HCT116 (cell line): ENCODE results near the gene MYO1A. TPM values are rescaled to one million over a fixed set of nuclear protein-coding genes. Genes with fewer than 3 reads are reported as not detected.

Experiments
- ATAC-seq: fragments of 200-7000 bp; cut with Tn5 transposase; 2 replicates; pipeline ENCODE4 v1.9.1; 2020; ENCODE audit warnings: mild to moderate bottlenecking, moderate library complexity
- BruUV-seq: library from RNA; stranded (reverse); fragments of 400-500 nt; replicated peaks from 2 replicates; lab custom pipeline; 2021; lab: Mats Ljungman, UMichigan
- CTCF ChIA-PET: fragments of 300-600 bp; sonication (Branson Sonifier 250); formaldehyde crosslinking; loops from one replicate; lab custom pipeline; 2021; ENCODE audit warnings: antibody characterized with exemption; lab: Charles Lee
- POLR2A ChIA-PET: fragments of 300-600, 350-600 bp; sonication (Branson Sonifier 250); formaldehyde crosslinking; loops from one replicate; lab custom pipeline; 2021; ENCODE audit warnings: antibody characterized with exemption; lab: Charles Lee
- RAD21 ChIA-PET, 2 experiments: fragments of 300-600 bp; sonication (Branson Sonifier 250); formaldehyde crosslinking; loops; one replicate each; lab custom pipeline; 2023; ENCODE audit warnings: low total read pairs in 2 of 2; ENCODE audit not compliant: uncharacterized antibody in 2 of 2, unreplicated experiment in 2 of 2, low non-redundant PET in 1 of 2; lab: Charles Lee
- DNase-seq: peaks from one replicate; pipeline ENCODE4 v3.0.0-alpha.2; 2010; ENCODE audit warnings: low read depth, low spot score
- H2AFZ ChIP-seq: fragments of 200-600 bp; shearing (Covaris generic), sonication (generic); 2 replicates; pipeline ENCODE4 v1.6.1; 2017; ENCODE audit warnings: low read depth, mixed run types, mixed read lengths, antibody characterized with exemption, low read length; ENCODE audit not compliant: poor library complexity, severe bottlenecking
- H3K27ac ChIP-seq: 2 replicates; pipeline ENCODE4 v1.5.1; 2012; ENCODE audit warnings: low read depth, low read length
- H3K27me3 ChIP-seq: fragments of 200-600 bp; sonication (generic); 2 replicates; pipeline ENCODE4 v1.6.1; 2016; ENCODE audit warnings: mixed run types, low read length, mixed read lengths; ENCODE audit not compliant: insufficient read depth
- H3K36me3 ChIP-seq, 2 experiments: fragments of 200-500 bp in 1 of 2; fragments of 200-600 bp in 1 of 2; sonication (Bioruptor generic) in 1 of 2; sonication (generic) in 1 of 2; 2 replicates each; pipeline versions ENCODE4 v1.5.1 to v1.6.1; 2014 to 2016; ENCODE audit warnings: low read length in 2 of 2, inconsistent platforms in 1 of 2, mixed read lengths in 1 of 2, mixed run types in 1 of 2; ENCODE audit not compliant: insufficient read depth in 2 of 2, control insufficient read depth in 1 of 2
- H3K4me1 ChIP-seq, 2 experiments: fragments of 200-600 bp in 1 of 2; sonication (generic) in 1 of 2; 2 replicates each; pipeline versions ENCODE4 v1.5.1 to v1.6.1; 2012 to 2017; ENCODE audit warnings: low read length in 2 of 2, inconsistent platforms in 1 of 2, mild to moderate bottlenecking in 1 of 2, mixed read lengths in 1 of 2, mixed run types in 1 of 2, moderate library complexity in 1 of 2; ENCODE audit not compliant: insufficient read depth in 2 of 2, control insufficient read depth in 1 of 2
- H3K4me2 ChIP-seq: fragments of 200-600 bp; sonication (generic); 2 replicates; pipeline ENCODE4 v1.6.1; 2017; ENCODE audit warnings: mixed run types, low read length, mixed read lengths
- H3K4me3 ChIP-seq, 2 experiments: fragments of 200-600 bp in 1 of 2; sonication (generic) in 1 of 2; replicated peaks in 1 of 2; 2 replicates each; pipeline ENCODE4 v1.5.1; 2011 to 2016; ENCODE audit warnings: low read length in 2 of 2, control low read depth in 1 of 2, low read depth in 1 of 2, mild to moderate bottlenecking in 1 of 2, mixed read lengths in 1 of 2, mixed run types in 1 of 2
- H3K79me2 ChIP-seq: fragments of 200-600 bp; sonication (generic); 2 replicates; pipeline ENCODE4 v1.6.1; 2017; ENCODE audit warnings: mild to moderate bottlenecking, mixed run types, low read length, moderate library complexity, mixed read lengths; ENCODE audit not compliant: insufficient read depth
- H3K9ac ChIP-seq: fragments of 200-600 bp; sonication (generic); 2 replicates; pipeline ENCODE4 v1.6.1; 2016; ENCODE audit warnings: low read length, mixed read lengths
- H3K9me2 ChIP-seq: fragments of 200-600 bp; sonication (generic), shearing (Covaris generic); 2 replicates; pipeline ENCODE4 v1.6.1; 2017; ENCODE audit warnings: mixed run types, mild to moderate bottlenecking, moderate library complexity; ENCODE audit not compliant: insufficient read depth
- H3K9me3 ChIP-seq, 2 experiments: fragments of 200-500 bp in 1 of 2; fragments of 200-600 bp in 1 of 2; sonication (Bioruptor generic) in 1 of 2; sonication (generic) in 1 of 2; 2 replicates each; pipeline ENCODE4 v1.6.1; 2014 to 2017; ENCODE audit warnings: low read length in 2 of 2, mixed read lengths in 2 of 2, inconsistent platforms in 1 of 2, low read depth in 1 of 2, mild to moderate bottlenecking in 1 of 2, mixed run types in 1 of 2, moderate library complexity in 1 of 2; ENCODE audit not compliant: control insufficient read depth in 1 of 2, insufficient read depth in 1 of 2
- H4K20me1 ChIP-seq: fragments of 200-600 bp; sonication (generic), shearing (Covaris generic); 2 replicates; pipeline ENCODE4 v1.6.1; 2017; ENCODE audit warnings: mixed run types, mild to moderate bottlenecking, moderate library complexity; ENCODE audit not compliant: insufficient read depth
- ATF3 ChIP-seq: IDR thresholded peaks from 2 replicates; pipeline ENCODE4 v1.6.1; 2012
- CEBPB ChIP-seq: IDR thresholded peaks from 2 replicates; pipeline ENCODE4 v1.6.1; 2012; ENCODE audit warnings: low read depth
- ELF1 ChIP-seq: IDR thresholded peaks from 2 replicates; pipeline ENCODE4 v1.6.1; 2012; ENCODE audit warnings: low read depth, borderline replicate concordance
- EZH2 ChIP-seq: fragments of 200-600 bp; sonication (generic); IDR thresholded peaks from 2 replicates; pipeline ENCODE4 v1.6.1; 2017; ENCODE audit warnings: antibody characterized with exemption, mixed run types
- FOSL1 ChIP-seq: IDR thresholded peaks from 2 replicates; pipeline ENCODE4 v1.6.1; 2012; ENCODE audit warnings: low read depth
- MAX ChIP-seq: IDR thresholded peaks from 2 replicates; pipeline ENCODE4 v1.6.1; 2012
- POLR2A ChIP-seq: IDR thresholded peaks from 2 replicates; pipeline ENCODE4 v1.7.0; 2011; ENCODE audit warnings: borderline replicate concordance; ENCODE audit not compliant: insufficient read depth, insufficient read length; ENCODE audit errors: extremely low read depth
- REST ChIP-seq: IDR thresholded peaks from 2 replicates; pipeline ENCODE4 v1.6.1; 2012; ENCODE audit warnings: low read depth
- SP1 ChIP-seq: IDR thresholded peaks from 2 replicates; pipeline ENCODE4 v1.6.1; 2012; ENCODE audit warnings: low read depth
- YY1 ChIP-seq: IDR thresholded peaks from 2 replicates; pipeline ENCODE4 v1.6.1; 2011; ENCODE audit warnings: low read length, low read depth, moderate library complexity, mild to moderate bottlenecking; ENCODE audit not compliant: insufficient replicate concordance; ENCODE audit errors: extremely low read depth
- ZBTB33 ChIP-seq: IDR thresholded peaks from 2 replicates; pipeline ENCODE4 v1.6.1; 2011; ENCODE audit warnings: mild to moderate bottlenecking, low read length, moderate library complexity; ENCODE audit not compliant: insufficient replicate concordance; ENCODE audit errors: extremely low read depth
- ZFX ChIP-seq: fragments of 450-650 bp; IDR thresholded peaks from 2 replicates; pipeline ENCODE4 v1.6.1; 2017
- intact Hi-C: fragments of 100-400 bp; cut with micrococcal nuclease; formaldehyde crosslinking; loops from 2 replicates; pipeline ENCODE4 v1.10.0; 2022
- total RNA-seq: library from RNA; stranded (reverse); gene quantifications from one replicate; pipeline ENCODE4 v1.2.1, GENCODE V29; 2021; ENCODE audit not compliant: unreplicated experiment

Gene MYO1A
- total RNA-seq, 1 experiment from 2014 or later, result 0.76 TPM

GRCh38 chr12:57098546-57098945 is 48.6 kb upstream of the MYO1A start:
- Histone ChIP-seq H3K4me2 (no peak overlapping the region), H3K4me3 (no peak overlapping the region), H3K27me3 (no peaks in the 10 kb centered on the region), H4K20me1 (no peaks in the 10 kb centered on the region), H3K36me3 (peaks cover 13 to 14% of the 10 kb centered on the region in 2 experiments; a peak in 2 of 4 replicates), H3K9ac (no peak overlapping the region), H3K9me3 (no peaks in the 10 kb centered on the region), H3K27ac (no peak overlapping the region), H3K9me2 (no peaks in the 10 kb centered on the region), H3K79me2 (no peaks in the 10 kb centered on the region; the same call in 1 of the 2 replicates), H3K4me1 (peaks cover 39 to 56% of the 10 kb centered on the region in 2 experiments), H2AFZ (no peak overlapping the region)
- intact Hi-C loops, result no loop called here
- CTCF ChIA-PET, result no interaction called here
- ATAC-seq (no peak), DNase-seq (no peak)
- no TSS peak for BruUV-seq
- POLR2A ChIA-PET, result interaction anchor here (1.0 to 7.8 kb wide), 3 partner anchors 9 to 29 kb away, joined by 3 to 32 read pairs (median 3); partner anchors contain the start of gene NEMP1
- RAD21 ChIA-PET, result interaction anchor here in 1 of 2 experiments (1.1 kb wide), 1 partner anchor 13 kb away, joined by 3 read pairs; the partner anchor contains the start of gene STAT6
- no peak for TF ChIP-seq ELF1
- TF ChIP-seq EZH2, result no peak
- TF ChIP-seq CEBPB, result no peak
- TF ChIP-seq REST, result no peak
- no peak for TF ChIP-seq POLR2A
- TF ChIP-seq YY1, result no peak
- no peak for TF ChIP-seq SP1
- TF ChIP-seq ZBTB33, result no peak
- no peak for TF ChIP-seq MAX
- TF ChIP-seq FOSL1, result no peak
- no peak for TF ChIP-seq ATF3
- TF ChIP-seq ZFX, result no peak
